ENCODE measurements around the gene RYR2. TPM values are rescaled to one million over a fixed set of nuclear protein-coding genes. Genes with fewer than 3 reads are reported as not detected.

Gene RYR2
- total and polyA plus RNA-seq, 9 of the 15 experiments (the other 6 are each of a cell fraction or from before 2014, with no cell fraction given) = 0.03 to 0.42 (median 0.14) TPM

DNA sequence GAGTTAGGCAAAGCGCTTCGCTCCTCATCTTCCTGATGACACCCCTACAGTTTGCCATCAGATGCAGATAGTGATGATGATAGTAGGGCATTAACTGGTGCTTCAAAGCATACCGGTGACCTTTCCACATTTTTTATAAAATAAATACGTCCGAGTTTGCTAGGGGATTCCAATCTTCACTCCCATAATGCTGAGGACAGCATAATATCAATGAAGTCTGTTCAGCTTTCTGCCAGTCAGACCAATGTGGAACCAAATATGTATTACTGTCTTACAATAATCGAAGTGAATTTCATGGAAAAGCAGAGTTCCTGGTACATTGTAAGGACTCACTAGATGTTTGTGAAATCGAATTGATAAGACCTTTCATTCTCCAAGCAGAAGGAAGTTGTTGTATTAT lies 258.7 kb downstream of the RYR2 start:
- no peak overlapping the region for H3K4me2 ChIP-seq (ENCODE audit: insufficient read depth, low read length)
- TF ChIP-seq THRAP3 (IDR thresholded peaks at IDR 0.05; ENCODE audit: borderline replicate concordance) = no peak
- no peak for TF ChIP-seq SMARCC2 (IDR thresholded peaks at IDR 0.05; ENCODE audit: low read depth)
- TF ChIP-seq, protein P1, sequence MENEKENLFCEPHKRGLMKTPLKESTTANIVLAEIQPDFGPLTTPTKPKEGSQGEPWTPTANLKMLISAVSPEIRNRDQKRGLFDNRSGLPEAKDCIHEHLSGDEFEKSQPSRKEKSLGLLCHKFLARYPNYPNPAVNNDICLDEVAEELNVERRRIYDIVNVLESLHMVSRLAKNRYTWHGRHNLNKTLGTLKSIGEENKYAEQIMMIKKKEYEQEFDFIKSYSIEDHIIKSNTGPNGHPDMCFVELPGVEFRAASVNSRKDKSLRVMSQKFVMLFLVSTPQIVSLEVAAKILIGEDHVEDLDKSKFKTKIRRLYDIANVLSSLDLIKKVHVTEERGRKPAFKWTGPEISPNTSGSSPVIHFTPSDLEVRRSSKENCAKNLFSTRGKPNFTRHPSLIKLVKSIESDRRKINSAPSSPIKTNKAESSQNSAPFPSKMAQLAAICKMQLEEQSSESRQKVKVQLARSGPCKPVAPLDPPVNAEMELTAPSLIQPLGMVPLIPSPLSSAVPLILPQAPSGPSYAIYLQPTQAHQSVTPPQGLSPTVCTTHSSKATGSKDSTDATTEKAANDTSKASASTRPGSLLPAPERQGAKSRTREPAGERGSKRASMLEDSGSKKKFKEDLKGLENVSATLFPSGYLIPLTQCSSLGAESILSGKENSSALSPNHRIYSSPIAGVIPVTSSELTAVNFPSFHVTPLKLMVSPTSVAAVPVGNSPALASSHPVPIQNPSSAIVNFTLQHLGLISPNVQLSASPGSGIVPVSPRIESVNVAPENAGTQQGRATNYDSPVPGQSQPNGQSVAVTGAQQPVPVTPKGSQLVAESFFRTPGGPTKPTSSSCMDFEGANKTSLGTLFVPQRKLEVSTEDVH (IDR thresholded peaks at IDR 0.05; ENCODE audit: low read depth, partially characterized antibody) = no peak
- no peak for TF ChIP-seq NCOA1 (IDR thresholded peaks at IDR 0.05; ENCODE audit: low read depth)
- no peak for TF ChIP-seq CTBP1 (IDR thresholded peaks at IDR 0.05; ENCODE audit: borderline replicate concordance)
- H3K4me3 ChIP-seq = no peak overlapping the region
- FAIRE-seq = no peak
- no peak overlapping the region for H2AFZ ChIP-seq (ENCODE audit: low read depth, low read length)
- H3K36me3 ChIP-seq (ENCODE audit: control insufficient read depth, insufficient read depth, low read length) = no peaks in the 10 kb centered on the region
- CTCF ChIA-PET (ENCODE audit: low intra/inter-chr PET ratio) = no interaction called here
- no peaks in the 10 kb centered on the region for H3K79me2 ChIP-seq (ENCODE audit: control insufficient read depth, insufficient read depth, low read length)
- no peak overlapping the region for H3K27ac ChIP-seq (ENCODE audit: extremely low read depth, low read depth, low read length)
- POLR2A ChIA-PET = no interaction called here
- H3K9me1 ChIP-seq (ENCODE audit: control insufficient read depth, insufficient read depth, low read length) = no peaks in the 10 kb centered on the region
- no peak for ATAC-seq
- no peak overlapping the region for H3K9ac ChIP-seq (ENCODE audit: insufficient read depth in 1 of 2, low read depth in 2 of 2, low read length in 2 of 2)
- DNase-seq (ENCODE audit: extremely low read depth in 1 of 4, low spot score in 3 of 4) = no peak
- H3K4me1 ChIP-seq (replicated peaks in 1 of 2; ENCODE audit: control insufficient read depth in 2 of 2, insufficient read depth in 2 of 2, low read length in 2 of 2) = no peaks in the 10 kb centered on the region
- in situ Hi-C loops (cut with MboI) = no loop called here
- H3K27me3 ChIP-seq (ENCODE audit: control insufficient read depth in 2 of 2, insufficient read depth in 2 of 2, low read length in 2 of 2) = no peaks in the 10 kb centered on the region
- H4K20me1 ChIP-seq (replicated peaks; ENCODE audit: control insufficient read depth, insufficient read depth, low read length) = no peaks in the 10 kb centered on the region
- no TSS peak for BruUV-seq (replicated peaks)
- intact Hi-C loops (cut with micrococcal nuclease) = no loop called here
- 0% methylated on average over 7 of the region's 7 CpGs for WGBS (ENCODE audit: insufficient coverage, low coverage, missing lambda C conversion rate)
- H3K9me3 ChIP-seq (replicated peaks; ENCODE audit: control insufficient read depth, insufficient read depth, low read depth, low read length) = no peaks in the 10 kb centered on the region; the same call in none of the 2 replicates
